Lung (tissue), 12 donors: Measurements from ENCODE around the gene RNF214. TPM values are rescaled to one million over a fixed set of nuclear protein-coding genes. Genes with fewer than 3 reads are reported as not detected.

ENCODE experiments used
- ATAC-seq: fragments of 200-7000 bp; cut with Tn5 transposase; one replicate; pipeline ENCODE4 v1.9.1; 2020; ENCODE audit warnings: moderate number of reproducible peaks; ENCODE audit not compliant: insufficient read depth, low FRiP score
- DNase-seq, 3 donors: peaks; one replicate each; pipeline ENCODE4 v3.0.0-alpha.2; 2013 to 2017
- H3K27ac ChIP-seq, 2 donors: one replicate each; pipeline ENCODE4 v1.5.1; 2013; ENCODE audit warnings: mild to moderate bottlenecking in 2 of 2, moderate library complexity in 2 of 2, control low read depth in 1 of 2, inconsistent platforms in 1 of 2, low read depth in 1 of 2, low read length in 1 of 2
- H3K27me3 ChIP-seq, 3 donors: one replicate each; pipeline ENCODE4 v1.5.1; 2013; ENCODE audit warnings: low read length in 2 of 3; ENCODE audit not compliant: control insufficient read depth in 3 of 3, insufficient read depth in 3 of 3
- H3K36me3 ChIP-seq, 4 donors: one replicate each; pipeline ENCODE4 v1.5.1; 2013; ENCODE audit warnings: low read length in 4 of 4, mild to moderate bottlenecking in 1 of 4, moderate library complexity in 1 of 4; ENCODE audit not compliant: control insufficient read depth in 4 of 4, insufficient read depth in 4 of 4
- H3K4me1 ChIP-seq, 5 donors: one replicate each; pipeline ENCODE4 v1.5.1; 2013; ENCODE audit warnings: low read length in 5 of 5, mild to moderate bottlenecking in 2 of 5, moderate library complexity in 1 of 5; ENCODE audit not compliant: control insufficient read depth in 5 of 5, insufficient read depth in 5 of 5
- H3K4me3 ChIP-seq: one replicate; pipeline ENCODE4 v1.5.1; 2013; ENCODE audit warnings: mild to moderate bottlenecking, control low read depth, moderate library complexity
- H3K9ac ChIP-seq, 2 donors: one replicate each; pipeline ENCODE4 v1.5.1; 2013; ENCODE audit warnings: low read length in 2 of 2, control low read depth in 1 of 2; ENCODE audit not compliant: insufficient read depth in 1 of 2
- H3K9me3 ChIP-seq, 4 donors: one replicate each; pipeline ENCODE4 v1.5.1; 2013; ENCODE audit warnings: low read length in 3 of 4, mild to moderate bottlenecking in 1 of 4, moderate library complexity in 1 of 4; ENCODE audit not compliant: control insufficient read depth in 4 of 4, insufficient read depth in 3 of 4
- WGBS, 2 donors: extraction: QIAGEN DNeasy Blood & Tissue Kit; methylation state at CpG; one replicate each; pipeline ENCODE4 v1.1.7; 2013; 5-methylcytosine and 5-hydroxymethylcytosine counted together
- polyA plus RNA-seq, 2 donors: library from polyadenylated mRNA; stranded (reverse); fragments of 200-250 nt; gene quantifications; one replicate each; pipeline ENCODE4 v1.2.1, GENCODE V29; 2013
- total RNA-seq, 2 donors: library from RNA; depleted of rRNA in 1 of 2; stranded (reverse); fragments of >200 nt in 1 of 2; gene quantifications; one replicate each; pipeline ENCODE4 v1.2.1, GENCODE V29; 2014 to 2021
- TF ChIP-seq, protein P1 (sequence below): IDR thresholded peaks from 2 replicates; pipeline ENCODE4 v1.5.1; 2012; ENCODE audit warnings: mild to moderate bottlenecking; ENCODE audit errors: control extremely low read depth, extremely low read depth
- donor health status: control.
- donor health status: control.
- donor health status: Bipolar disorder and iron deficiency.
- donor health status: healthy.
- donor health status: DM: yes; HTN: yes; CAD: no.

Gene RNF214
- total and polyA plus RNA-seq, 4 donors, result 8.6 to 19.8 (median 14.6) TPM

DNA sequence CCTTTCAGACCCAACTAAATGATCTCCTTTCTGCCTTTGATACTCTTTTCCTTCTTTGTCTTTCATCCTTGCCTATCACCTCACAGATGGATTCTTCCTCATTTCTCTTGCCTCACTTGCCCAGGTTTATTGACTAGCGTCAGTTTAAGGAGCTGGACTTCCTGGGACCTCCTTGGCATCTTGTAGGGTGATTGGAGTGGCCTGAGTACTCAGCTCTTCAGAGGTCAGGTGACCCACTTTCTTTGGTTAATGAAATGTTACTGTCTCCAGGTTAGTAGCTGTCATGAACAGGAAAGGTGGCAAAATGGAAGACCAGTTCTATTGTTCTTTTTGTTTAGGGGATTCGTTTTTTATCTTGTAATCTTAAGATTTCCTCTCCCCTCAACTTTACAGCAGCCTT is 54.1 kb downstream of the RNF214 start:
- no peak for ATAC-seq
- H3K27ac ChIP-seq, result no peak overlapping the region
- 60 to 67% methylated on average over 2 of the region's 2 CpGs for WGBS, 2 donors

GRCh38 chr11:117287668-117288067 is 55.2 kb downstream of the RNF214 start:
- Histone ChIP-seq H3K9me3 (no peaks in the 10 kb centered on the region), H3K9ac (no peak overlapping the region), H3K4me3 (no peak overlapping the region), H3K4me1 (peaks cover 0 to 2% (median 0%) of the 10 kb centered on the region in 5 donors), H3K27ac (no peak overlapping the region), H3K27me3 (no peaks in the 10 kb centered on the region), H3K36me3 (peaks cover 40 to 50% (median 45%) of the 10 kb centered on the region in 4 donors)
- ATAC-seq (no peak), DNase-seq (no peak)
- TF ChIP-seq, protein P1, sequence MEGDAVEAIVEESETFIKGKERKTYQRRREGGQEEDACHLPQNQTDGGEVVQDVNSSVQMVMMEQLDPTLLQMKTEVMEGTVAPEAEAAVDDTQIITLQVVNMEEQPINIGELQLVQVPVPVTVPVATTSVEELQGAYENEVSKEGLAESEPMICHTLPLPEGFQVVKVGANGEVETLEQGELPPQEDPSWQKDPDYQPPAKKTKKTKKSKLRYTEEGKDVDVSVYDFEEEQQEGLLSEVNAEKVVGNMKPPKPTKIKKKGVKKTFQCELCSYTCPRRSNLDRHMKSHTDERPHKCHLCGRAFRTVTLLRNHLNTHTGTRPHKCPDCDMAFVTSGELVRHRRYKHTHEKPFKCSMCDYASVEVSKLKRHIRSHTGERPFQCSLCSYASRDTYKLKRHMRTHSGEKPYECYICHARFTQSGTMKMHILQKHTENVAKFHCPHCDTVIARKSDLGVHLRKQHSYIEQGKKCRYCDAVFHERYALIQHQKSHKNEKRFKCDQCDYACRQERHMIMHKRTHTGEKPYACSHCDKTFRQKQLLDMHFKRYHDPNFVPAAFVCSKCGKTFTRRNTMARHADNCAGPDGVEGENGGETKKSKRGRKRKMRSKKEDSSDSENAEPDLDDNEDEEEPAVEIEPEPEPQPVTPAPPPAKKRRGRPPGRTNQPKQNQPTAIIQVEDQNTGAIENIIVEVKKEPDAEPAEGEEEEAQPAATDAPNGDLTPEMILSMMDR, result no peak
- 85 to 90% methylated on average over 3 of the region's 3 CpGs for WGBS, 2 donors

More for the DNA sequence above, 54.1 kb downstream of the RNF214 start:
- H3K36me3 ChIP-seq, result peaks cover 46 to 52% (median 47%) of the 10 kb centered on the region in 4 donors
- H3K9me3 ChIP-seq, result no peaks in the 10 kb centered on the region
- no peak overlapping the region for H3K4me3 ChIP-seq
- TF ChIP-seq, protein P1, result no peak
- H3K4me1 ChIP-seq, result peaks cover 0 to 2% (median 0%) of the 10 kb centered on the region in 5 donors
- H3K27me3 ChIP-seq, result no peaks in the 10 kb centered on the region
- no peak for DNase-seq
- no peak overlapping the region for H3K9ac ChIP-seq

GRCh38 chr11:117289795-117290194 is 57.3 kb downstream of the RNF214 start:
- H3K9ac ChIP-seq, result no peak overlapping the region
- 95 to 100% methylated on average over 1 of the region's 1 CpG for WGBS, 2 donors
- no peak overlapping the region for H3K4me3 ChIP-seq
- peaks cover 0 to 2% (median 0%) of the 10 kb centered on the region in 5 donors for H3K4me1 ChIP-seq
- no peaks in the 10 kb centered on the region for H3K9me3 ChIP-seq
- TF ChIP-seq, protein P1, result no peak
- H3K36me3 ChIP-seq, result peaks cover 34 to 50% (median 41%) of the 10 kb centered on the region in 4 donors
- H3K27ac ChIP-seq, result no peak overlapping the region
- ATAC-seq (no peak), DNase-seq (no peak)
- H3K27me3 ChIP-seq, result no peaks in the 10 kb centered on the region

DNA sequence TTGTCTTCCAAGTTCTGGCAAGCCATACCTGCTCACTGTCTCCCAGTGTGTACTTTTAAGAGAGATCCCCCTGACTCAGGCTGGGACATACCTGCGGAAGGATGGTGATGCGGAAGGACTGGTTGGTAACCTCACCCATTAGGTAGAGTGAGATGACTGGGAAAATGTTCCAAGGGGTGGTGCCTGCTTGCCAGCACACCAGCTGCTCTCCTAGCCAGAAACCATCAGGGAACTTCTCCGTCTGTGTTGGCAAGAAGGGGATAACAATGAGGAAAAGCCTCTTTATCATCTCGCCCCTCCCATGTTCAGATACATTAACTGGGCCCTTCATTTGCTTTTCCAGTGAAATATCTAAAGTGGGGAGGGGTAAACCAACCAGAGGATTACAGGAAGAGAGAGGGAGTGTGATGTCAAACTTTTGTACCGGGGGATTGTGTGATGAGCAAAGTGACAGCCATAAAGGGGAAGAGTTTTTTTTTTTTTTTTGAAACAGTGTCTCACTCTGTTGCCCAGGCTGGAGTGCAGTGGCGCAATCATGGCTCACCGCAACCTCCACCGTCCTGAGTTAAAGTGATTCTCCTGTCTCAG is 58.4 kb downstream of the RNF214 start, which contains the start of gene BACE1-AS:
TSS of gene BACE1-AS (plus strand) at position 538 of the 588 bp plus-strand sequence.
- ATAC-seq (no peak), DNase-seq (no peak)
- peaks cover 0 to 2% (median 0%) of the 10 kb centered on the region in 5 donors for H3K4me1 ChIP-seq
- H3K9ac ChIP-seq, result no peak within 1 kb of the TSS
- H3K9me3 ChIP-seq, result no peaks in the 10 kb centered on the region
- WGBS, 2 donors, result 74 to 92% methylated on average over 8 of the region's 8 CpGs
- TF ChIP-seq, protein P1, result no peak
- H3K36me3 ChIP-seq, result peaks cover 35 to 46% (median 36%) of the 10 kb centered on the region in 4 donors
- no peaks in the 10 kb centered on the region for H3K27me3 ChIP-seq
- H3K4me3 ChIP-seq, result no peak within 1 kb of the TSS
- no peak within 1 kb of the TSS for H3K27ac ChIP-seq
